ENCODE data around the gene PPIP5K2.

GRCh38 chr5:103122242-103122641 lies 2.1 kb downstream of the PPIP5K2 start:
- TF ChIP-seq CTCF (IDR thresholded peaks at IDR 0.05) (no peak), POLR2A (IDR thresholded peaks at IDR 0.05) (no peak)
